NCI-H510A (cell line): ENCODE measurements around the gene TEX54.

Experiments
- DNase-seq: peaks from one replicate; lab custom pipeline; 2025; lab: John Stamatoyannopoulos, UW

The TEX54 gene

DNA sequence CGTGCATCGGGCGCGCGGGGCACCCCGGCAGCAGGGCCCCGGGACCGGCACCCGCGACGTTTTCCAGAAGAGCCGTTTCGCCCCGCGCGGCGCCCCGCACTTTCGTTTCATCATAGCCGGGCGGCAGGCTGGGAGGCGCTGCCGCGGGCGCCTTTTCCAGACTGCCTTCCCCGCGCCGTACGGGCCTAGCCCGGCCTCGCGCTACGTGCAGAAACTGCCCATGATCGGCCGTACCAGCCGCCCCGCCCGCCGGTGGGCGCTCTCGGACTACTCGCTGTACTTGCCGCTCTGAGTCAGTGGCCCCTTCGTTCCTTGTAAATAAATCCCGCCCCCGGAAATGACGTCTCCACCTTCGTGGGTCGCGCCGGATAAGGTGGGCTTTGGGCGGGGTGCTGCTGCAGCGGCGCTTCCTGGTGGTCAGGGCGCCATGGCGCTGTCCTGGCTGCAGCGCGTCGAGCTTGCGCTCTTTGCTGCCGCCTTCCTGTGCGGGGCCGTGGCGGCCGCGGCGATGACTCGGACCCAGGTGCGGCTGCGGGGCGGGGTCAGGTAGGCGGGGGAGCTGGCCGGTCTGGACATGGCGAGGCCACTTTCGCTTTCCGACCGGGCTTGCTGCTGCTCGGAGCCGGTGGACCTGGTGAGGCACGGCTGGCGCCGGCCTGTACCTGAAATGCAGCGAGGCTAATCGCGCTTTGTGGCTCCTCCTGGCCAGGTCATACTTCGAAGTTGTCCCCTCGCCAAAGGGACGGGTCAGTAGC, 45.5 kb downstream of the TEX54 start, which contains the start of gene TMEM179B:
TMEM179B (plus strand) TSS at position 398 of the 755 bp plus-strand sequence; CDS start at position 428, 30 bp downstream.
- DNase-seq: peak; percentile 98

DNA sequence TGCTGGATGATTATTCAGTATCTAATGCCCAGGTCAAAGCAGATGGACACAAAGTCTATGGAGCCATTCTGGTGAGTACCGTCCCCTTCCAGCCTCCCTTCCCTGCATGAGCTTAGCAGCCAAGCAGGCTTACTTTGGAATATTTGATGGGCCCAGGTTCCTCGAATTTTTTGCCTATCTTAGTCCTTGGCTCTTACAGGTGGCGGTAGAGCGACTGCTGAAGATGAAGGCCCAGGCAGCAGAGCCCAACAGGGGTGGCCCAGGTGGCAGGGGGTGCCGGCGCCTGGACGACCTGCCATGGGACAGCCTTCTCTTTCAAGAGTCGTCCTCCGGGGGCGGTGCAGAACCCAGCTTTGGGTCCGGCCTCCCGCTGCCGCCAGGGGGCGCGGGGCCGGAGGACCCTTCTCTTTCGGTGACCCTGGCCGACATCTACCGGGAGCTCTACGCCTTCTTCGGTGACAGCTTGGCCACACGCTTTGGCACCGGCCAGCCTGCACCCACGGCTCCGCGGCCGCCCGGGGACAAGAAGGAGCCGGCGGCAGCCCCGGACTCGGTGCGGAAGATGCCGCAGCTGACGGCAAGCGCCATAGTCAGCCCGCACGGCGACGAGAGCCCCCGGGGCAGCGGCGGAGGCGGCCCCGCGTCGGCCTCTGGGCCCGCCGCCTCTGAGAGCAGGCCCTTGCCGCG, 46.2 kb downstream of the TEX54 start:
- DNase-seq: peak; percentile 77

DNA sequence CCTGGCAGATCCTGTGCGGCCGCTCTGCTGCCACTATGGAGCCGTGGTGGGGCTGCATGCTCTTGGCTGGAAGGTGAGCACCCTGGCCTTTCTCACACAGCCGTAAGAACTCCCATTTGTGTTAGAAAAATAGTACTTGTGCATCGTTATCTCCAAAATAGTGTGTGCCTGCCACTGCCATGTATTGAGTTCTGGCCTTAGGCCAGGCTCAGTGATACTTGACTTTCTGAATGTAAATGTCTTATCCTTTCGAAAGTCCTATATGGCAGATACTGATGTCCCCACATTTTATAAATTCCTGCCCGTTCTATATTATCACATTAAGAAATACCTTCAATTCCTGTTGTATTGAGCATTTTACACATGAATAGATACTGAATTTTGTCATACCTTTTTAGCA, 49.9 kb downstream of the TEX54 start:
- DNase-seq: no peak
